Measurements from ENCODE around the gene SNRPB. TPM values are rescaled to one million over a fixed set of nuclear protein-coding genes. Genes with fewer than 3 reads are reported as not detected.

Gene SNRPB
- total RNA-seq, 1 donor from 2014 or later = 83.5 TPM

DNA sequence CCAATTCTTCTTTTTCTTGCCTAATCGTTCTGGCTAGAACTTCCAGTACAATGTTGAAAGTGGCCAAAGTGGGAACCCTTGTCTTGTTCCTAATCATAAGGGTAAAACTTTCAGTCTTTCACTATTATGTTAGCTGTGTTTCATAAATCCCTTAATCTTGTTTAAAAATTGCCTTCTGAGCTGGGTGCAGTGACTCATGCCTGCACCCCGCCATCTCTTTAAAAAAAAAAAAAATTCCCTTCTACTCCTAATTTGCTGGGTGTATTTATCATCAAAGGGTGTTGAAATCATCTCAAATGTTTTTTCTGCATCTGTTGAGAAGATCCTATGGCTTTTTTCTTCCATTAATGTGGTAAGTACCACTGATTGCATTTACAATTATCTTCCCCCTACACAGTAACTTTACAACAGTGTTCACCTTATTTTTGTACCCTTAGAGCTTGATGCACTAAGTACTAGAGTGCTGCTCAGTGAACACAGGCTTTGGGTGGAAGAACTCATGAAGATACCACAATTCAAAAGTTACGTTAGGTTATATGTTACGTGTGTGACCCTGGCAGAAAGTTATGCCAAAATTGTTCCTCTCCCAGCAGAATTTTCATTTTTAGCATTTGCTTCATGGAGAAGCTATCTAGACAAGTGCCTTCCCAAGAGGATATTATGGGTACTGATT is 9.7 kb downstream of the SNRPB start:
- Histone ChIP-seq H3K4me3 (no peak overlapping the region), H3K4me1 (no peaks in the 10 kb centered on the region), H3K27ac (no peak overlapping the region), H3K36me3 (peaks cover 58 to 73% of the 10 kb centered on the region in 2 donors), H3K27me3 (no peaks in the 10 kb centered on the region), H3K9me3 (no peaks in the 10 kb centered on the region)
- DNase-seq (ENCODE audit: low spot score in 2 of 2) = no peak
- intact Hi-C loops (cut with DNase I) = loop anchor here (10.0 kb wide), 1 partner anchor 996 kb away; the partner anchor contains the start of gene NSFL1C
- TF ChIP-seq, protein P1, sequence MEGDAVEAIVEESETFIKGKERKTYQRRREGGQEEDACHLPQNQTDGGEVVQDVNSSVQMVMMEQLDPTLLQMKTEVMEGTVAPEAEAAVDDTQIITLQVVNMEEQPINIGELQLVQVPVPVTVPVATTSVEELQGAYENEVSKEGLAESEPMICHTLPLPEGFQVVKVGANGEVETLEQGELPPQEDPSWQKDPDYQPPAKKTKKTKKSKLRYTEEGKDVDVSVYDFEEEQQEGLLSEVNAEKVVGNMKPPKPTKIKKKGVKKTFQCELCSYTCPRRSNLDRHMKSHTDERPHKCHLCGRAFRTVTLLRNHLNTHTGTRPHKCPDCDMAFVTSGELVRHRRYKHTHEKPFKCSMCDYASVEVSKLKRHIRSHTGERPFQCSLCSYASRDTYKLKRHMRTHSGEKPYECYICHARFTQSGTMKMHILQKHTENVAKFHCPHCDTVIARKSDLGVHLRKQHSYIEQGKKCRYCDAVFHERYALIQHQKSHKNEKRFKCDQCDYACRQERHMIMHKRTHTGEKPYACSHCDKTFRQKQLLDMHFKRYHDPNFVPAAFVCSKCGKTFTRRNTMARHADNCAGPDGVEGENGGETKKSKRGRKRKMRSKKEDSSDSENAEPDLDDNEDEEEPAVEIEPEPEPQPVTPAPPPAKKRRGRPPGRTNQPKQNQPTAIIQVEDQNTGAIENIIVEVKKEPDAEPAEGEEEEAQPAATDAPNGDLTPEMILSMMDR (IDR thresholded peaks at IDR 0.05) = no peak

GRCh38 chr20:2459981-2460751 is 10.4 kb downstream of the SNRPB start:
- H3K36me3 ChIP-seq = peaks cover 51 to 65% of the 10 kb centered on the region in 2 donors
- H3K4me3 ChIP-seq = no peak overlapping the region
- peaks cover 0 to 2% of the 10 kb centered on the region in 2 donors for H3K4me1 ChIP-seq
- DNase-seq (ENCODE audit: low spot score in 2 of 2) = no peak
- intact Hi-C loops (cut with DNase I) = loop anchor here (10.0 kb wide), 2 partner anchors 495 to 995 kb away; partner anchors contain the start of gene NSFL1C
- no peaks in the 10 kb centered on the region for H3K27me3 ChIP-seq
- H3K27ac ChIP-seq = no peak overlapping the region
- TF ChIP-seq, protein P1 (IDR thresholded peaks at IDR 0.05) = no peak
- no peaks in the 10 kb centered on the region for H3K9me3 ChIP-seq

GRCh38 chr20:2458919-2459499 is 11.6 kb downstream of the SNRPB start:
- no peak for DNase-seq (ENCODE audit: low spot score in 2 of 2)
- Histone ChIP-seq H3K4me1 (peaks cover 0 to 6% of the 10 kb centered on the region in 2 donors), H3K36me3 (peaks cover 41 to 54% of the 10 kb centered on the region in 2 donors), H3K4me3 (no peak overlapping the region), H3K9me3 (no peaks in the 10 kb centered on the region), H3K27ac (no peak overlapping the region), H3K27me3 (no peaks in the 10 kb centered on the region)
- intact Hi-C loops (cut with DNase I) = loop anchor here (10.0 kb wide), 1 partner anchor 494 kb away; no protein-coding TSS in a partner anchor
- TF ChIP-seq, protein P1 (IDR thresholded peaks at IDR 0.05) = no peak

GRCh38 chr20:2455771-2456497 is 14.7 kb downstream of the SNRPB start:
- peaks cover 0 to 6% of the 10 kb centered on the region in 2 donors for H3K4me1 ChIP-seq
- no peak for DNase-seq (ENCODE audit: low spot score in 2 of 2)
- no peak overlapping the region for H3K27ac ChIP-seq
- H3K4me3 ChIP-seq = no peak overlapping the region
- intact Hi-C loops (cut with DNase I) = loop anchor here (10.0 kb wide), 1 partner anchor 491 kb away; no protein-coding TSS in a partner anchor
- no peaks in the 10 kb centered on the region for H3K27me3 ChIP-seq
- H3K36me3 ChIP-seq = peaks cover 10 to 23% of the 10 kb centered on the region in 2 donors
- no peaks in the 10 kb centered on the region for H3K9me3 ChIP-seq
- TF ChIP-seq, protein P1 (IDR thresholded peaks at IDR 0.05) = no peak

DNA sequence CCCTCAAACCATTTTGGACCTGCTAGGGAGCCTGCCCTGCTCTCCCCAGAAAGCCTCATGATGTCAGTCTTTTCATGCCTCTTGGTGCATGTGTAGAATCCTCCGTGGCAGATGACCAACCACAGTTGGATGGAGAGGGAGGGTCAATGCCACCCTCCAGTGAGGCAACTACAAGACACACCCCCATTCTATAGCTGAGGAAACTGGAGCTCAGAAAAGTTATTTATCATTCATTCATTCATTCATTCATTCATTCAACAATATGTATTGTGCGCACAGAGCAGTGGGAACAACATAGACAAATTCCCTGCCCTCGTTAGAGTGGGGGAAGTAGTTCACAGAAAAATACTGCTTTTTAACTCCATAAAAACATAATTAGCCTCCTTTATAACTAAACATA is 16.8 kb downstream of the SNRPB start:
- no peaks in the 10 kb centered on the region for H3K27me3 ChIP-seq
- H3K36me3 ChIP-seq = peaks cover 0 to 3% of the 10 kb centered on the region in 2 donors
- intact Hi-C loops (cut with DNase I) = loop anchor here (2.0 to 10.0 kb wide), 3 partner anchors 247 to 686 kb away; no protein-coding TSS in a partner anchor
- H3K27ac ChIP-seq = no peak overlapping the region
- TF ChIP-seq, protein P1 (IDR thresholded peaks at IDR 0.05) = no peak
- no peak overlapping the region for H3K4me3 ChIP-seq
- DNase-seq (ENCODE audit: low spot score in 2 of 2) = no peak
- H3K9me3 ChIP-seq = no peaks in the 10 kb centered on the region
- H3K4me1 ChIP-seq = peaks cover 0 to 6% of the 10 kb centered on the region in 2 donors

Measured in ascending aorta (tissue), 2 donors.